T-helper 2 cell (primary cell): Measurements from ENCODE around the gene GLIS1.

Source experiments
- DNase-seq, 5 experiments: peaks; one replicate each; pipeline versions ENCODE4 v3.0.0 to v3.0.0-alpha.2; 2012 to 2022

GLIS1 gene

DNA sequence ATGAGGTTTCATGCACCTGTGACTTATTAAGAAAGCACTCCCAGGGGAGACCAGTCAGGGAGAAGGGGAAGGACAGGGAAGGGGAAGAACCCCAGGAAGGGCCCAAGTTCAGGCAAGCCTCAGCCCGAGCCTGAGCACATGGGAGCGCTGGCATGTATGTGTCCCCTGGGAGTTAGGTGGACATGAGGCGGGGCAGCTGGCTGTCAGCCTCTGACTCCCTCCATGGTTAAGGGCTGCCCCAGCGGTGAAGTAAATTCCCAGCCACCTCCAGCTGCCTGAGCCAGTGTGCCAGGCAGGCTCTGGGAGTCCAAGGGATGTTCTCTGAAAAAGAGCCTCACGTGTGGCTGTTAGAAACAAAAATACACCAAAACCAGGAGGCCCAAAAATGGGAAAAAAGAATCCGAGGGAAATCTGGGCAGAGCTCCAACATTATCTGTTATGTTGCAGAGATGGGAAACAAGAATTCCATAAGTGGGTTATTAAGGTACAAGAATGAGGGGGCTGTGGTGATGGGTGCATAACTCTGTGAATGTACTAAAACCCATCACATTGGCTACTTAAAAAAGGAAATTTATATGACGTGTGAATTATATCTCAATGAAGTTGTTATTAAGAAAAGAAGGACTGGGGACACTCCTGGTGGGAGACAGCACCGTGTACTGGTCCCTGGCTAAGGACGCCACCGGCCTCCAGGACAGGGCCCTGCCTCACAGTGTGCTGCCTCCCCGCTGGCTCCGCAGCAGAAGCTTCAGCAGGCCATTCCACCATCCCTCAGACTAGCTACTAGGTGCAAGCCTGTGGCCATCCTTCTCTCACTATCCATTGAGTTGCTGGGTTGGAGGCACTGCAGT, 261.1 kb downstream of the GLIS1 start:
- DNase-seq, result no peak

DNA sequence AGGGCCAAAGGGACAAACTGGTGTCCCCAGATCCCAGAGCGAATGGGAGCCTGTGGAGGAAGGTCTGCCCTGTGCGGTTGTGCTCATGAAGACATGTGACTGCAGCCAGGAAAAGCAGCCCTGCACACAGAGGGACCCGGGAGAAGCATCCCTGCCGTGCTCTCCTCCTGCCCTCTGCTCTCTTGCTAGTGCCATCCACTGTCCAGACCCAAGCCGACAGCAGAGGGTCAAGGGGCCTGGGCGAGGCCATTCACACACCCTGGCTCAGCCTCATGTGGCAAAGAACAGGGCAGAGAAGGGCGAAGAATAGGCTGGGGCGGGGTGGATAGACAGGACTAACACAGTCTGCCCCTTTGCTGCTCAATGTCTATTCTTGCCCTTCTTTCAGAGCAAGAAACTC, 262.4 kb downstream of the GLIS1 start:
- DNase-seq, result no peak

DNA sequence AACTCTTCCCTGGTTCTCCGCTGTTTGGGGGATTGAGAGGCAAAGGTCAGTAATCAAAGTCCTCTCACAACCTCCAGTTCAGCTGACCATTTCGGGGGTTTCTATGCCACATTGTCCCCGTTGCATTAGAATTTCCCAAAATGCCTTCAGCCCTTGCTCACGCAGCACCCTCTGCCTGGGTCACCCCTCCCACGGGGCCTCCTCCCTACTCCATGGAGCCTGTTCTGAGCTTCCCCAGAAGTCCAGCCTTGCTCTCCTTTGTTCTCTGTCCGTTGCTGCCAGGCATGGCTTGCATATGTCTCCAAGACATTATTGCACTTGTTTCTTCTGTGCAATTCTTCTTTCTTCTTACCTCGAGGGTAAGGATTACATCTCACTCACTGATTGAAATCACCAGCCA, 263.3 kb downstream of the GLIS1 start:
- DNase-seq, result no peak

DNA sequence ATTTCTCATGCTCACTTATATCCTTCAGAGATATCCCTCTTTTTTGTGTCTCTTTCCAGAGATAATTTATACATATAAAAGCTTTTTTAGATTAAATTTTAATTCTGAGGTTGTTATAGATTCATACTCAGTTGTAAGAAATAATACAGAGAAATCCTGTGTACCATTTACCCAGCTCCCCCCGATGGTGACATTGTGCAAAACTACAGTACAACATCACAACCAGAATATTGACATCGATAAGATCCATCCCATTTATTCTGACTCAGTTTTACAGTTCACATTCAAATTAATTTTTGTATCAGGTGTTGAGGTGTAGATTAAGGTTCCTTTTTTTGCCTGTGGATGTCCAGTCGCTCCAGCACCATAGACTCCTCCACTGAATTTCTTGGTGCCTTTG, 265.5 kb downstream of the GLIS1 start:
- DNase-seq, result no peak

DNA sequence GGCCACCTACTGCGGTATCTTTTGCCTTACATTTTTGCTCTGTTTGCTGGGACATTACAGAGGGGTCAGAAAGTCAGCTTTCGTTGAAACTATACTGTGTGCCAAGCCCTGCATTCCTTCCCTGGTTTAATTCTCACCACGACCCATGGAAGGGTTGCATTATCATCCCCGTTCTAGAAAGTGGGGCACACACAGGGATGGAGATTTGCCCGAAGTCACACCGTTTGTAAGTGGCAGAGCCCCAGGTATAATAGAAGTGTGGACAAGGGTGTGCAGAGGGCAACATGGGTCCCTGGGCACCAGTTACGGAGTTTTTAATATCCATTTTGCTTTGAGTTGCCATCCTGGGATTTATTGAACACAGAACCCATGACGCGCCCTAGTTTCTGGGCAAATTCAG, 268.0 kb downstream of the GLIS1 start:
- no peak for DNase-seq

DNA sequence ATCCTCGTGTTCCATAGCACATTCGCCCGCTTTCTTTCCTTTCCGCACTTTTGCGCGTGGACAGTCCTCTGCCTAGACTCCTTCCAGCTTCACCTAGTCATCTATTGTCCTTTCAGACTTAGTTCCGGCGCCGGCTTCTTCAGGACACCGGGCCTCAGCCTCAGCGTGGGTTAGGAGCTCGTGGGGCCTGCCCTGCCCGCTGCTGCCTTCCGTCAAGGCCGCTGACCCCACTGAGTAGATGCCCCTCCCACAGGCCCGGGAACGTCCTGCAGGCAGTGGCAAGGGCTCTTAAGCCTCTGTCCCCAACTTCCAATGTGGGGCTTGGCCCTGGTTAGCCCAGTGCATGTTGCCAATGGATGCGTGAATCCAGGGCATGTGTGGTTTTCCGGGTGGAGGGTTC, 268.4 kb downstream of the GLIS1 start:
- DNase-seq, result no peak

DNA sequence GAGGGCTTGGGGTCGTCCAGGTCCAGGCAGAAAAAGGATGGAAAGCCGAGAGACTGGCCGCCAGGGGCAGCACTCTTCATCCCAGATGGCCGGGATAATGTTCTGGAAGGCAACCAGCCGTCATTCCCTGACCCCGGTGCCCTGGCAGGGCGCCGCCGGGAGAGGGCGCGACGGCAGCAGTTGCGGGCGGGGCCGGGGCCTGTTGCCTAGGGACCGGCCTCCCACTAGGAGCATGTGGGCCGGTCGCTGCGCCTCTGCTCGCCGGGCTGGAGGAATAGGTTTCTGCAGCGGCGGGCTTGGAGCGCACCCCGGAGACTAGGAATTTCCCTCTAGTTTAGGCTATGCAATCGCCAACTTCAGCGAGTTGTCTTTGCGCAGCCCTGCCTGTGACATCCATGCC, 268.8 kb downstream of the GLIS1 start:
- no peak for DNase-seq

DNA sequence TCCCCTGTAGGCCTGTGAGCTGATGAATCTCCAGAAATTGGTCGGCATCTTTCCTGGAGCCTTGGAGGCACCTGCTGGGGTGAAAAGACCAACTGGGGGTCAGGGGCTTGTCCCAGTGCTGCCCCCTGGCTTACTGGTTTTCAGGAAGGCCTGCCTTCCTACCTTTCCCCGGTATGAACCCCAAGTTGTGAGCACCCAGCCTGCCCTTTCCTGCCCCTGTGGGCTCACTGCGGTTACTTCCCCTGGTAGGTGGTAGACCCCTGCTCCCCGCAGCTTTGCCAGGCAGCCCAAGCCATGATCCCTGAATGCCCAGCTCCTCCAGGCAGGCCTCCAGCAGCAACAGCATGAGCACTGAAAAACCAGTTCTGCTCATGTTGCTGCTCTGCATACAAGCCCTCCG, 269.6 kb downstream of the GLIS1 start:
- no peak for DNase-seq

DNA sequence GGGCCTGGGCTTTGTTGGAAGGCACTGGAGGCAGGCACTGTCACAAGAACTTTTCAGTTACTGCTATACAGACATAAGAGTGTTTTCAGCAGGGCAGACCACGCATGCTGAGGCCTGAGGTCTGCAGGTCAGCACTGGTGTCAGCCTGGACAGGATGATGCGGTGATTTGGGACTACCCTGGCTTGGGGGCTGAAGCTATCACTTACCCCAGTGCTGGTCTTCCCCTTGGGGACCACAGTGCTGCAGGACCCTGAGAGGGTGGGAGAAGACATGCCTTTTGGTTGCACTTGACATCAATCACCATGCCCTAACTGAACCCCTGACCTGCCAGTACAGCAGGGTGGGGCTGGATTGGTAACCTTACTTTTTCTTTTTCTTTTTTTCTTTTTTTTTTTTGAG, 270.6 kb downstream of the GLIS1 start:
- DNase-seq, result no peak

DNA sequence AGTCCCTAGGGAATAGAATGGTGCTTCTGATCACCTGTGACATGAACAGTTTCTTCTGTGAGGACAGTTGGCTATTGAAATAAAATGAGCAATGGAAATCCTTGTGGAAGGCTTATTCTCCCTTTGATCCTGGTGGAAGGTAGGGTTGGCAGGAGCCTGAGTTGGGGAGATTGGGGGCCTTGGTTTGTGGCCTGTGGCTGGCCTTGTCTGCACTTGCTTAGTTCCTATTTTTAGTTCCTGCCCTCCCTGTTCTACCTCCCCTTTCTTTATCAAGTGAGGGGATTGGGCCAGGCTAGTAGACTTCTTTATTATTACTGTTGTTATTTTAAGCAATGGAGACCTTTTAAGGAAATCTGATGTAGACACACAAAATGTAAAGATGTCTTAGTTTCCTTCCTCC, 271.6 kb downstream of the GLIS1 start:
- no peak for DNase-seq

DNA sequence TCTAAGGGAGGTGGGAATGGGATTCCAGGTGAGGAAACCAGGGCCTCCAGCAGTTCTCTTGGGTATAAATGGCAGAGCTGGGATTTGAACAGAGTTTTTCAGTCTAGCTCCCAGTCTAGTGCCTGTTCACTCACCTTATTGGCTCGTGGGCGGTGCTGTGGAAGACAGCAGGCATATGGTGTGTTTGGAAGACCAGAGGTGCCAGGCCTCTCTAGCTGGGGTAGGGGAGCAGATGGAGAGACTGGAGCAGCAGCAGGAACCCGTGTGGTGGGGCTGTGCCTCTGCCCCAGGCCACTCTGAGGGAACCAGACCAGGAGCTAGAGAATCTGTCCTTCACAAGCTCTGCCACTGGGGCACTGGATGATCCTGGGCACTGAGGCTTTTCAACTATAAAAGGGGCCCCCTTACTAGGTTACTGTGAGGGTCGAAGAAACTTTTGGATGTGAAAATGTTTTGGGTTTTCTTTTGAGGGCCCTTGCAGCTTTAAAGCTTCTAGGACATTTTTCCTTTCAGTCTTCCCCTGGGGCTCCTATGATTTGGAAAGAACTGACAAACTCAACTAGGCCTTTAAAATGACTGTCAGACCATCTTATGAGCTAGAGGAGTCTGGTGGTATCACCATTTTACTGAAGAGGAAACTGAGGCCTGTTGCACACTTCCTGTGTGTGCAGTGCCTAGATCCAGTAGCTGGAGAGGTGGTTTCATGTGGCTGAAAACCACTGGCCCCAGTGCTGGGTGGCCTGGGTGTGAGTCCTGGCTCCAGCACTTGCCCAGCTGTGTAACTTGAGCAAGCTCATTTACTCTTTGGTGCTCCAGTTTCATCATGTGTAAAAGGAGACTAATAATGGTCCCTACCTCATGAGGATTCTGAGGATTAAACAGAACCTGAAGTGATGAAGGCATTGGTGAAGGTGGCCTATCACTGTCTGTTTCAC, 273.7 kb downstream of the GLIS1 start:
- no peak for DNase-seq

DNA sequence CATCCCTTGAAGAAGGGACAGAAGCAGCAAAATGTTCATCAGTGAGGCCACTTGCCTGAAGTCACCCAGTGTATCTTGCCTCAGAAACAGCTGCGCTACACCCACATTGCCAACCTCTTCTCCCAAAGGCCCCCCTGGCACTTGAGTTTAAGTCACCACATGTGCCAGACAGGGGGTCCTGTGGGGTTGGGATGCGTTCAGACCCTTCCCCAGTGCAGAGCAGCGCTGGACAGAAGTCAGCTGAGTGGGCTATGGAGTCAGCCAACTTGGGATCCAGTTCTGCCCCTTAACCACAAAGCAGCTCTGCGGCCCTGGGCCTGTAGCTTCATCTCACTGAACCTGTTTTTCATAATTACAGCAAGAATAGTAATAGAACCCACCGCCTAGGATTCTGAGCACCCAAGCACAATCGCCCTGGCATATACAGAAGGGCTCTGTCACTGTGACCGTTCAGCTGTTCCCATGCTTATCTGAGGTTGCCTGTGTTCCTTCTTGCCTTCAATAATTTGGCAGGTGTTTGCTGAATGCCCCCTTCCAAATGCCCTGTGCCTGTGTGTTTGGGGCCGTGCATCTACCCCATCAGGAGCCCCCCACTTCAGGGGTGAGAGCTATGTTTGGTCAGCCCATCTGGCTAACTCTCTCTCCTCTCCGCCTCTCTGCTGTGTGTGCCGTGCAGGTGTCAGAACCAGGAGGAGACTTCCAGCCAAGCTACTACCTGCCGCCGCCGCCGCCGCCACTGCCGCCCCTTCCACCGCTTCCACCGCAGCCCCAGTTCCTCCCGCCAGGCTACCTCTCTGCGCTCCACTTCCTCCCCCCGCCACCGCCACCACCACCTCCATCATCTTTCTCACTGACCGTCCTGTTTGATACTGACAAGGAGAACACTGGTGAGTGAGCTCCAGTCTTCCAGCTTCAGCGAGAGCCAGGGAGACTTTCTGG, 274.7 kb downstream of the GLIS1 start:
- DNase-seq, result no peak

DNA sequence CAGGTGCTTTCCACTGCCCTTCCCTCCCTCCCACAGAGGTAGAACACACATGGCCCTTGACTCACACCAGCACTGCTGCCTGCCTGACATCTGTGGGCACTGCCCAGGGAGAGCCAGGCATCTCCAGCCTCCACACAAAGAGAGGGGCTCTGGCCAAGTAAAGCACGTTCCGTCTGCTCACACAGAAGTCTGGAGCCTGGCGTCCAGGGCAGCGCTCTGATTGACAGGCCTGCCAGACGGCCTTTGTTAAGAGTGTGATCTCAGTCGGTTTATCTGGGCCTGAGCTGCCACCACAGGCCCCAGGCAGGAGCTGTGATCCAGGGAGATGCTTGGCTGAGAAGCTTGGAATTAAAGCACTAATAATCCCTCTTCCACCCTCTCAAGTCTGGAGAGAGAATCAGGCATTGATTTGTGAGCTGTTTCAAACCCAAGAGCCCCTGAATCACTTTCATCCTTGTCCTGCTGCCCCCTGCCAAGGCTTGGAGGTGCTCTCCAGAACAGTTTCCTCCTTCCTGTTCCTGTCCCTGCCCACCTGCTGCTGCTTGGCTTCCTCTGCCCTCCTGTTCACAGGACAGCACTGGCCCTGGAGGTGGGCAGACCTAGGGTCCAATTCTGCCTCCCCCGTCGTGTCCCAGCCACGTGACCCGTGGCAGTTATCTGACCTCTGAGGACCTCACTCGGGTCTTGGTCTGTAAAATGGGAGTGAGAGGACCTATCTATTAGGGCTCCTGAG, 276.0 kb downstream of the GLIS1 start:
- no peak for DNase-seq

DNA sequence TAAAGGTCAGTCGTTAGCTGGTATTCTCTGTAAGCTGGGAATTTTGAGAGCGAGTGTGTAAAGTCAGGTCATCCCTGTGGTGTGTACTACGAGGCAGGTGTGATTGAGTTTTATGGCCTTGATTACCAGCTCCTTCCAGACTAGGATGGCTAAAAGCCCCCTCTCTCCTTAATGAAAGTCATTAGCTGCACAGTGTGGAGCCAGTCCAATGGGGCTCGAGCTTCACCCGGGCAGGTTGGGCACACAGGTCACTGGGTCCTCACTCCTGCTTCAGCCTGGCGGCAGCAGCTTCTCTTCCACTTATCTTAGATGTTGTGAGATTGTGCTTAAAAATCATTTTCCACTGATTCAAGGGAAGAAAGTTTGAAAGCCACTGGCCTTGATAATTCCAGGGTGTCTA, 276.8 kb downstream of the GLIS1 start:
- DNase-seq, result no peak

DNA sequence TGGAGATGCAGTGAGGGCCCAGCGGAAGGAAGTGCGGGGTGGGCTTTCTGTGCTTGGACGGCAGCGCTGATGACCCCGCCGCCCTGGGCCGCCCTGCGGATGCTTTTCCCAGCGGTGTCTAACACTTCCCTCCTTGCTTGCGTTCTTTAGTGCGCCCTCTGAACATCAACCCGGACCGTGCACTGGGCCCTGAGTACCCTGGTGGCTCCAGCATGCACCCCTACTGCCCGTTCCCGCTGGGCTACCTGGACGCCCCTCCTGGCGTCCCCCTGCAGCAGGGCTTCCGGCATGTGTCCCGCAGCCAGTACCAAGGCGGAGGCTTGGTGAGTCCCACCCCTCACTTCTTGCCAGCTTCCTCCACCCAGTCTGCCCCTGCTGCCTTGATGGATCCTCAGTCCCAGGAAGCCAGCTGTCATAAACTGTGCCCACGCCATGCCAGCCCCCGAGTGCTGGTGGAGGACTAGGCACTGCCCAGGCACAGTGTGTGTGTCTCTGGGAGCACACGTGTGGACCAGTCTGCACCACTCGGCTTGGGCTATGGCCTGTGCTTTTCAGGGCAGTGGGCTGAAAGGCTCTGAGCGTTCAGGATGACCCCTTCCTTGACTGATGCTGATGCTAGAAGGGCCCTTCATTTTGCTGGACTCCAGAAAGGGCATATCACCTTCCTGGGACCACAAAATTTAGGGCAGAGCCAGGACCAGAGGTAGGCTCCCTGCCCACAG, 277.5 kb downstream of the GLIS1 start:
- no peak for DNase-seq

DNA sequence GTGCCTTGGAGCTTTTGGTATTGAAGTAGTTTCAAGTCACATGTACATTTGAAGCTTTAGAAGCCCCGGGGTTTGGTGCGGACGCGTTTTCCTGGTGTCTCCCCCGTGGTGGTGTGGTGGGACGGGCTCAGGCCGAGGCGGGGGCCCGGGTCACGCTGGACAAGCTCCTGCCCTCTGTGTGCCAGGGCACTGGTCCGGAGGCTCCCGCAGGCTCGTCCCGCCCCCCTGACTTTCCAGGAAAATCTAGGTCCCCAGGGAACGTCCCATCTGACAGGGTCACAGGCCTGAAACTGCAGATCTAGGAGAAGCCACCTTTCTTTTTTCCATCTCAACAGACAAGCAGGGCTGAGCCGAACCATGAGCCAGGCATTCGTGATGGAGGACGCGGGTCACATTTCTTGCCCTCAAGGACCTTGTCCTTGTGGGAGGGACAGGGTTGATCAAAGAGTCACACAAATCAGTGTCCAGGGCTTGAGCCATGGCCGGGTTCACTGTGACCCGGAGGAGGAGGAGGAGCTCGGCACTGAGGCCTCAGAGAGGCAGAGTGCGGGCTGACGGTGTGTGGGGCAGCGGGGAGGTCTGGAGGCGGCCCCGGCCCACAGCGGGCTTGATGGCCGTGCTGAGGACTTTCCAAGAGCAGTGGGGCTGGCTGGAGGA, 278.2 kb downstream of the GLIS1 start:
- DNase-seq, result no peak

DNA sequence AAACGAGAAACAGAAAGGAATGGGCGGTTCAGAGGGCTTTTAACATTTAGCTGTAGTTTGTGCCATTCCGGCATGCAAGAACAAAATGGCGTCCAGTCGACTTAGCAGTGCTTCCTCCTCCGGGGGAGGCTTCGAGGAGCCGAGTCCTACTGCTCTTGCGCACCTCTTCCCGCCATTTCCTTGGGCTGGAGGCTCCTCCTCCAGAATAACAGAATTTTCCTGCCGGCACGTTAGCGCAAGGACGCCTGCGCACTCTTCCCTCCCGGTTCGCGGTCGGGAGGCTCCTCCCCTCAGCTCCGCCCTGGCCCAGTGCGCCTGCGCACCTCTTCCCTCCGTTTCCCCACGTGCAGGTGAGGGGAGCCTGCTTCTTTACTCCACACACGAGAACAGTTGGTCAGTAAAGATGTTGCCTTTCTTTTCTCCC, 278.7 kb downstream of the GLIS1 start:
- DNase-seq, result no peak

DNA sequence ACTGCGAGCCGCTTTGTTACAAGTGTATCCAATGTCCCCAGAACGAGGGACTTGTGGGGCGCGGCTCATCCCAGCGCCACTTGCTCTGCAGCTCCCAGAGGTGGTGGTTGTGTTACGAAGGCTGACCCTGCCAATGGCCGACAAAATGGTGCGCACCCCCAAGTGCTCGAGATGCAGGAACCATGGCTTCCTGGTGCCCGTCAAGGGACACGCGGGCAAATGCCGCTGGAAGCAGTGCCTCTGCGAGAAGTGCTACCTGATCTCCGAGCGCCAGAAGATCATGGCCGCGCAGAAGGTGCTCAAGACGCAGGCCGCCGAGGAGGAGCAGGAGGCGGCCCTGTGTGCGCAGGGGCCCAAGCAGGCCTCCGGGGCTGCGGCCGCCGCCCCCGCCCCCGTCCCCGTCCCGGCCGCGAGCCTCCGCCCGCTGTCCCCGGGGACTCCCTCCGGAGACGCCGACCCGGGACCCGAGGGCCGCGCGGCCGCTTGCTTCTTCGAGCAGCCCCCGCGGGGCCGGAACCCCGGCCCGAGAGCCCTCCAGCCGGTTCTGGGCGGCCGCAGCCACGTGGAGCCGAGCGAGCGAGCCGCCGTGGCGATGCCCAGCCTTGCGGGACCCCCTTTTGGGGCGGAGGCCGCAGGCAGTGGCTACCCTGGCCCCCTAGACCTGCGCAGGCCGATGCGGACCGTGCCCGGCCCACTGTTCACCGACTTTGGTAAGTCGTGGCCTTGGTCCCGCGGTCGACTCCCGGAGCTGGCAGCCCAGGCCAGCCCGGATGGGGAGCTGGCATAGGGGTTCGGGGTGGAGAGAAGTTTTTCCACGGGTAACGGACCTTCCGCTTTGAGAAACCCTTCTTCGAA, 279.4 kb downstream of the GLIS1 start, which contains the start of gene DMRTB1:
DMRTB1 (plus strand) TSS at position 79 of the 855 bp plus-strand sequence; CDS start at position 134, 55 bp downstream.
- no peak for DNase-seq

DNA sequence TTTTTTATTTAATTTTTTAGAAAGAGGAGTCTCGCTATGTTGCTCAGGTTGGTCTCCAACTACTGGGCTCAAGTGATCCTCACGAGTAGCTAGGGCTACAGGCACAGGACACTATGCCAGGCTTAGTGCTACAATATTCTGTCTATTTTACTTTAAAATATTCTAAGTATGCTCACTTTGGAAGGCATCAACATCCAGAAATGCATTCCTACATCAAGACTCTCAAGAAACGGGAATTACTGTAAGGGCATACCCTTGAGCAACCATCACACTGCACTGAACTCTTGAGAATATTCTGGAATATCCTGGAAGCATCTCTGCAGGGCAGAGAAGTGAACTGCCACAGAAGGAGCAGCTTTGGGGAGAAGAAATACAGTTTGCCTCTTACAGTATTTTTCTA, 280.3 kb downstream of the GLIS1 start:
- no peak for DNase-seq
